ENCODE measurements around the gene PTPRN2. TPM values are rescaled to one million over a fixed set of nuclear protein-coding genes. Genes with fewer than 3 reads are reported as not detected.

The PTPRN2 gene
- total and polyA plus RNA-seq, 2 of the 8 experiments (the other 6 are each of a cell fraction or from before 2014, with no cell fraction given): 2.6 to 4.5 TPM

- no peak for TF ChIP-seq SAP30 (IDR thresholded peaks at IDR 0.05; ENCODE audit: insufficient read depth, insufficient replicate concordance, low read length)
Observed at GRCh38 chr7:157494506-157495176, 1093.0 kb downstream of the PTPRN2 start (continued).

All from H1 (cell line).